ENCODE data around the gene CDYL2. TPM values are rescaled to one million over a fixed set of nuclear protein-coding genes. Genes with fewer than 3 reads are reported as not detected.
"Not testable (repeated sequence)": the region's sequence is repeated elsewhere in the genome, so short reads cannot be mapped to it uniquely, and the experiment has no call there.

The CDYL2 gene
- total RNA-seq, 1 donor from 2014 or later = 2.4 TPM

DNA sequence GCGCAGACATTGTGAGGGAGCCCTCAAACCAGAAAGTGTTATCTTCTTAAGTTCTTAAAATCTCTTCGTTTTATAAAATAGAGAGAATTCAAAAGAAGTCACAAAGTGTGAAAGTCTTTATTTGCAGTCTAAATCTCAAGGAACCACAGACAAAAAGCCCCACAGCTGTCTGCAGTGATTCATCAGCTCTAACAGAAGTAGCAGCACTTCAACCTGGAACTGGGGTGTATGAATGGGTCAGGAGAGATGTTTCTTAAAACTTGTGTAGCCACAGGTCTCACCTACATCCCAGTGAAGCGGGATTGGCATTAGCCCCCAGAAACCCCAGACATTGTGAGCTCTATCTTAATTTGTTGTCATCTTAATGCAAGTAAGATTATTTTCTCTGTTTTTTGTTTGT lies 61.1 kb downstream of the CDYL2 start:
- no peak for DNase-seq

DNA sequence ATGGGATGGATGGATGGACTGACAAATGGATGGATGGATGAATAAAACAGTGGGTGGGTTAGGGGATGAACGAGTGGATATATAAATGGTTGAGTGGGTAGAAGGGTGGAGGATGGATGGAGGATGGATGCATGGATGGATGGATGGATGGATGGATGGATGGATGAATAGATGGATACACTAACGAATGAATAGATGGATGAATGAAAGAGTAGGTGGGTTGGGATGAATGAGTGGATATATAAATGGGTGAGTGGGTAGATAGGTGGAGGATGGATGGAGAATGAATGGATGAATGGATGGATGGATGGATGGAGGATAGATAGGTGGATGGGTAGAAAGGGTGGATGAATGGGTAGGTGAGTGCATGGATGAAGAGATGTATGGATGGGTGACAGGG lies 62.1 kb downstream of the CDYL2 start:
- no peak for DNase-seq

DNA sequence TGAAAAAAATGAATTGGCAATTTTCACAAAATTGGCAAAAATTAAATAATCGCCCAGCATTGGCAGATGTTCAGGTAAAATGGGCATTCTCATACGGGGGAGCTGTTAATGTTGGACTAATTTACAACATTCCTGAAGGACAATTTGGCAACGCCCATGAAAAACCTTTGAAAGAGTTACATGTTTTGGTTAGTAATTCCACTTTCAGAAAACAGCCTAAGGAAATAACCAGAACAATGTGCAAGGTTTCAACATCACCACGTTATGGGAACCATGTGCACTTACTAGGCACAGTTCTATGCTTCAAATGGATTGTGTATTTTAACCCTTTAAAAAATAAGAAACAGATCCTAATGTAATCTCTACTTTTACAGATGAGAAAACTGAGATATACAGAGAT lies 62.7 kb downstream of the CDYL2 start:
- DNase-seq = no peak

DNA sequence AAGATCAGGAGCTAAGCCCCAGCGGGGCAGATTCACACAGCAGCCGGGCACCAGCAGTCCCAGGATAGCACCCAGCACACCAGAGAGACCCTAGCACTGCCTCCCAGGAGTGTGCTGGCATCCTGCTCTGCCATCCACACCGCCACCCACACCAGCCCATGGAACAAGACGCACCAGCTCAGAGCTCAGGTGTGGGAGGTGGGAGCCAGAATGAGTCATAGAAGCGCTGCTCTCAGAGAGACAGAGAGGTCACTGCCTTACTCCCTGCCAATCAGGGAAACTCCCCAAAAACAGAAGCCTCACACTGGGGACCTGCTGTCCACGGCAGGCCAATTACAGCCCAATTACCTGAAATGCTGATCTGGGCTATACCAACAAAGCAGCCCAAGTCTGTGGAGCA lies 64.9 kb downstream of the CDYL2 start:
- no peak for DNase-seq

DNA sequence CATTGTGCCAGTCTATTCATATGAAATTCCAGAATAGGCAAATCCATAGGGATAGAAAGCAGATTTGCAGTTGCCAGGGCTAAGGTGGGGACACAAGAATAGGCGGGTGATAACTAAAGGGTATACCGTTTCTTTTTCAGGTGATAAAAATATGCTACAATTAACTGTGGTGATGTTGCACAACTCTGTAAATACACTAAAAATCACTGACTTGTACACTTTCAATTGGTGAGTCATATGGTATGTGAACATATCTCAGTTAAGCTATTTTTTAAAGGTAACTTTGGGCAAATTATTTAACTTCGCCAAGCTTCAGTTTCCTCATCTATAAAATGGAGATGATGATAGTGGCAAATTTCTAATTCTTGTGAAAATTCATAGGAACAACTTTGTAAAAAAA lies 65.9 kb downstream of the CDYL2 start:
- DNase-seq = no peak

DNA sequence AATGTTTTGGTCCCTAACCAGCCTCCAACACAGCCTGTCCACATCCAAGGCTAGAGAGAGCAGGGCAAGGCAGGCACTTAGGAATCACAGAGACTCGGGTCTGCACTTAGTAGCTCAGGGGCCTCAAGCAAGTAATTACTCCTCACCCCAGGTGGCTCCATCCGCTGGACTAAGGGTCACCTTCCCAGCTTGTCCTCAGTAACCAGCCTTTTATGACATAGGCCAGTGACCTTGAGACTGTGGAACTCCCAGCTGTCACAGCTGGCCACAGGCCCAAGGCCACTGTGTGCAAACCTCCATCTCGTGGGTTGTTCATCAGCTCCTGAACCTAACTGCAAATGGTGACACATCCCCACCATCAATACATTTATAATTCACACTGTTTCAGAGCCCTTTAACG lies 68.6 kb downstream of the CDYL2 start:
- no peak for DNase-seq

DNA sequence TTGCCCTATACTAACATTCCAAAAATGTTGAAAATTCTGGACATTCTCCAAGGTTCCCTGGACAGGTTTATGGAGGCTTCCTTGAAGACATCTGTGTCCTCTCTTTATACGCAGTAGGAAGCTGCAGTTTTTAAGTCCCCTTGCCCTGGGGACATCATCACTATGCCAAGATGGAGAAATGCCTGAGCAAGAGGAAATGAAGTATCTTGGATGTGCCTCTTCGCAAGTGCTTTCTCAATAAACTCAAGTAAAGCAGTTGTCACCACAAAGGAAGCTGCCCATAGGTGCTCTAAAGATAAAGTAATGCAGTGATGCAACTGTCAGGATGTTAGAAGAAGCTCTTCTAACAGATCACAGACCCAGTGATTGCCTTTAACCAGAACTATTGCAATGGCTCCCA lies 71.0 kb downstream of the CDYL2 start:
- DNase-seq = no peak

DNA sequence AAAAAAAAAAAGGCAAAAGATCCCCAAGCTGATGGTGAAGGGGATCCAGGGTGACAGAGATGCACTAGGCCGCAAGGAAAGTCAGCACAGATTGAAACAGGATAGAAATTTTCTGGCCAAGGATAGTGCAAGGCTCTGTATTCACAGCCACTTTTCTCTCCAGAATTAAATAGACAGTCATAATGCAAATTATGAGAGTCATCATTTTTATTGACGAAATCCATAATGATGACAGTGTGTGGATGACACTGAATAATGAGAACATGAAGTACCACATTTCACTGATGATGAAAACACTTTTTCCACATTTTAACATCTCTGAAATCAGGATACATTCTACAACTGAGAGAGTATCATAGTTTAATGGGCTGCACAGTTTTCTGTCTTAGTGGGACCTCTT lies 72.5 kb downstream of the CDYL2 start:
- no peak for DNase-seq

DNA sequence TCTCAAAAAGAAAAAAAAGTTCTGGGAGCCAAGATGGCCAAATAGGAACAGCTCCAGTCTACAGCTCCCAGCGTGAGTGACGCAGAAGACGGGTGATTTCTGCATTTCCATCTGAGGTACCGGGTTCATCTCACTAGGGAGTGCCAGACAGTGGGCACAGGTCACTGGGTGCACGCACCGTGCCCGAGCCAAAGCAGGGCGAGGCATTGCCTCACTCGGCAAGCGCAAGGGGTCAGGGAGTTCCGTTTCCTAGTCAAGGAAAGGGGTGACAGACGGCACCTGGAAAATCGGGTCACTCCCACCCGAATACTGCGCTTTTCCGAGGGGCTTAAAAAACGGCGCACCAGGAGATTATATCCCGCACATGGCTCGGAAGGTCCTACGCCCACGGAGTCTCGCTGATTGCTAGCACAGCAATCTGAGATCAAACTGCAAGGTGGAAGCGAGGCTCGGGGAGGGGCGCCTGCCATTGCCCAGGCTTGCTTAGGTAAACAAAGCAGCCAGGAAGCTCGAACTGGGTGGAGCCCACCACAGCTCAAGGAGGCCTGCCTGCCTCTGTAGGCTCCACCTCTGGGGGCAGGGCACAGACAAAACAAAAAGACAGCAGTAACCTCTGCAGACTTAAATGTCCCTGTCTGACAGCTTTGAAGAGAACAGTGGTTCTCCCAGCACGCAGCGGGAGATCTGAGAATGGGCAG lies 77.2 kb downstream of the CDYL2 start:
- not testable (repeated sequence) for DNase-seq

DNA sequence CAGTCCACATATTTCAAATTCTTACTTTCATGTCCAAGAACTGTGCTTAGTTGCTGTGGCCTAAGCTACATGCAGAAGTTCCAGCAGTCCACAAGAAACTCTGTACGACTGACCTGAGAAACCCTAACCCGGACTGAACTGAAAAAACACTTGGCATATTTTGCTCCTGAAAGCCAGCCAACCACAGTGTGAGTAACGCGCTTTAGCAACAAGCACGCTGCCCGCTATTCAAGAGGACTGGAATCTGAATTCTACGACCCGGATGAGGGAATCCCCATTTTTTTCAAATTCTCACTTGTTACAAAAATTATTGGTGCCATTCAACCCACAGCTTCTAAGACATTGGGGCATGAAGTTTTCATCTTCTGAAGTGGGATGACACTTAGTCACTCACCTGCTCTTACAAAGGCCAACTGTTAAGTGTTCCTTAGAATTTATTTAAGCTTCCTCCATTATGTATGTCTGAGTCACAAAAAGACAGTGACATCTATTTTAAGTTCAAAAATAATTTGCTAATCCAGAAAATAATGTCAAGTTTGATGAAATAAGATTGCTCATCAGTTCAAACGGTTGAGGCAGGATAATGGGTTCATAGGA lies 78.7 kb downstream of the CDYL2 start:
- DNase-seq = no peak

DNA sequence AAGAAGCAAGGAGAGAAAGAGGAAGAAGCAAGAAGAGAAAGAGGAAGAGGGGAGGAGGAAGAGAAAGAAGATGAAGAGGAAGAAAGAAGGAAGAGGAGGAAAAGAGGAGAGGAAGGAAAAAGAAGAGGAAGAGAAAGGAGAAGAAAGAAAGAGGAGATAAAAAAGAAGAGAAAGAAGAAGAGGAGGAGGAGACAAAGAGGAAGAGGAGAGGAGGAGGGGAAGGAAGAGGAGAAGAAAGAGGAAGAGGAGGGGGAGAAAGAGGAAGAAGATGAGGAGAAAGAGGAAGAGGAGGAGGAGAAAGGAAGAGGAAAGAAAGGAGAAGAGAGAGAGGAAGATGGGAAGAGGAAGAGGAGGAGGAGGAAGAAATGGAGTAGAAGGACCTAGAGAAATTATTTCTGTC lies 80.4 kb downstream of the CDYL2 start:
- DNase-seq = no peak

DNA sequence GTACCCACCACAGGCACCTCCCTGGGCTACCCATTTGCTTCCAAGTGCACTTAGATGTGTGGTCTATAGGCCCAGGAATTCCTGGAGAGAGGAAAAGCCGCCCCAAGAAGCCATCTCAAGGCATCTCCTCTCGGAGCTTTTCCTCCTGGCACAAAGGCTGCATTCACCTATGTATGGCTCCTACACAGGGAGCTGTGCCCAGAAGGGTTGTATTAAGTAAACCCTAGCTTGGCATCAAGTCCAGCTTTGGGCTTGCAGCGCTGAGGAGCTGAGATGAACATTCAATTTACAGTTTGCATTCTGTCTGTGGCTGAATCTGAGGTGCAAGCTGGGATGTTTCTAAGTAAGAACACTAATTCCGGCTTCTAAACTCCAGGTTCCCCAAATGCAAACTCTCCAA lies 81.3 kb downstream of the CDYL2 start:
- DNase-seq = no peak

DNA sequence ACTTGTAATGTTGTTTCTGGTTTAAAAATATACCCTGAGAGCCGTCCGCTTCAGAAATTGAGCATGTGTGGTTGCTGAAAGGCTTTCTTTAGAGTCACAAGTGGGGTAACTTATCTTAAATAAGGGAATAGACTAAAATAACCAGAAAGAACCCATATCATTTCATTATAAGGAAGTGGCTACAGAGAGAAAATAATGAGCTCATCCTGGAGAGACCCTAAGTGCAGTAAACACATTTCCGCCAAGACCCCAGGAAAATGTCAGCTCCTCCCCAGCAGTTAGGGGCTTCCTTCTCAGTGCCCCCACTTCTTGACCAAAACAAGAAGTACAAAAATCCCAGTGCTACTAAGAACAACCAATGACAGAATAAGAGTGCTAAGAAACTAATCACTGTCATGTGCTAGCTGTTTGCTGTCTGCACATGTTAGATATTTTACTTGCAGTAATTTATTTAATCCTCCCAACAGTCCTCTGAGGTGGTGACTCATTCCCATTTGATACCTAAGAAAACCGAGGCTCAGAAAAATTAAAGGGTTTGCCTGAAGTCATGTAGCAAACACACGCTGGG lies 83.5 kb downstream of the CDYL2 start:
- DNase-seq = no peak

DNA sequence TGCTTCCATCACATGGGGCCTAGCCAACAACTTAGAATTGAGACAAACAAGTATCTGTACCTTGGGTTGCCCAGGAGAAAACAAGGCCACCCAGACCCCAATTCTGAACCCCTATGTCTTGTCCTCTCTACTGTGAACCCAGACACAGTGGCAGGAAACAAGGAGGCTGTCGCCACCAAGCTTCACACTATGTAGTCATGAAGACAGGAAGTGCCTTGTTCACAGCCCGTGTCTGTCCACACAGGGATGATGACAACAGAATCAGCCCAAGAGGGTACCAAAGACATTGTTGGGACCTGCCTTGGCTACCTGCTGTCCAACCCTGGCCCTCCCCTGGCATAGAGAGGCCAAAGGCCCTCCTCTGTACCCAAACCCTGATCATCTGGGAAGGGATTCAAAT lies 84.8 kb downstream of the CDYL2 start:
- DNase-seq = no peak

DNA sequence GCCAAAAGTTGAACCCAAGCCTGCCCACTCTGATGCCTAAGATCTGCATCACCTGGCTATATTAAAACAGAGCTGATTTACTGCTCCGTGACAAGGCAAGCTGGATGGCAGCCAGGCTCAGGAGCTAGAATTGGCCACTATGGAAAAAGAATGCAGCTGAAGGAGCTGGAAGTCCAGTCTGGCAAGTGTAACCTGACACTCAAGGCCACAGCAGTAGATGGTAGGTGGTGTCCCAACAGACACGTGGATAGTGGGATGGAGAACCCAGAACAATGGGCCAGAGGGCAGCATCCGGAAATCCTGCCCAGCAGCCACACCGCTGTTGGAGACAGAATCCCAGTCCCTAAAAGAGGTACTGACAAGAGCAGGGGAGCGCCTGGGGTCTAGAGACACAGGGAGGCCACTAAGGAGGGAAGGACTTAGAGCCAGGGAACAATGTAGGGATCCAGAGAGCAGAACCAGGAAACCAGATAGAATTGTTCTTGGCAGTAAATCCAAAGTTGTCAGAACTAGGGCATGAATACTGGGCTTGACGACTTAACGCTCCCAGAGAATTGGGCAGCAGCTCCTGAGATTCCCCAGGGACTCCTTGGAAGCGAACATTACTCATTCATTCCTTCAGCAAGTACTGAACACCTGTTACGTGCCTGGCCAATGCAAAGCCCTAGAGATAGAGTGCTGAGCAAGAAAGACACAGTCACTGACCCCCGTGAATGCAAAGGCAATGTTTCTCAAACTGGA lies 85.7 kb downstream of the CDYL2 start:
- peak; percentile 17 for DNase-seq

DNA sequence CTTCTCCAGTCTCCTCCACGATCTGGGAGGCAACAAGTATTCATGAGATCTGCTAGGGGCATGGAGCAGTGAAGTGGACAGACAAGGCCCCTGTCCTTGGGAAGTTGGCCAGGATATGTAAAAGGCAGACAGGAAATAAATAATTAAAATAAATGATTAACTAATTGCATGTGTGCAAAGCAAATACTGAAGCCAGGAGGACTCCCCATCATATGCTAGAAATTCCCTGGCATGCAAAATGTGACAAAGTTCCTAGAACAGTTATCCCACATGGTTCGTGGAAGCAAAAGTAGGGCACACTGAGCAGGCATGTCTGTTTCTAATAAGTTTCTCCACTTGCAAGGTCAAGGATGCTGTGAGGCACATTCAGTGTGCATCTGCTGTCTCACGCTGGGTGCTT lies 86.8 kb downstream of the CDYL2 start:
- no peak for DNase-seq

DNA sequence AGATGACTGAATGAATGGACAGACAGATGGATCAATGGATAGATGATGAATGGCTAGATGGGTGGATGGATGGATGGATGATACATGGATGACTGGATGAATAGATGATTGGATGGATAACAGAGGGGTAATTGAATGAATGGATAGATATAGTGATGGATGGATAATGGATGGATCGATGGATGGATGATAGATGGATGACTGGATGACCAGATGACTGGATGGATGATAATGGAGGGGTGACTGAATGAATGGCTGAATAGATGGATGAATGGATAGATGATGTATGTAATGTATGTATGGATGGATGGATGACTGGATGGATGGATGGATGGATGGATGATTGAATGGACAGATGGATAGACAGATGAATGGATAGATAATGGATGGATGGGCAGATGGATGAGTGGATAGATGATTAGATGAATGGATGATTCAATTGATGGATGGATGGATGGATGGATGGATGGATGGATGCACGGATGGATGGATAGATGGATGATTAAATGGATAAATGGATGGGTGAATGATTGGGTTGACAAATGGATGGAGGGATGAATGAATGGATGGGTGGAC lies 87.7 kb downstream of the CDYL2 start:
- DNase-seq = no peak

DNA sequence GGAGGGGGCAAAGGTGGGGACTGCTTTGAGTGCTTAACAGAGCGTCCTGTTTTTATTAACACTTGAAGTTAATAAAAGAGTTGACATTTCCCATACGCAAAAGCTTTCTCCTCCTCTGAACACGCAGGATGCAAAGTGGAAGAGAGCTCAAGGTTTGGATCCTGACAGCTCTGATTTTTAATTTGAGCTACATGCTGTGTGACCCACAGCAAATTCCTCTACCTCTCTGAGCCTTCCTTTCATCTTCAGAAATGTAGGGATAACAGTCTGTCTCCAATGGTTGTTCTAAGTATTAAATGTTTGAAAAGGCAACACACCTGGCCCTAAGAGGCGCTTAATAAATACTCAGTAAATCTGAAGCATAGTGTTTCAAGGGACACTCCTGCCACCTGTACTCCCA lies 93.0 kb downstream of the CDYL2 start:
- DNase-seq = no peak

DNA sequence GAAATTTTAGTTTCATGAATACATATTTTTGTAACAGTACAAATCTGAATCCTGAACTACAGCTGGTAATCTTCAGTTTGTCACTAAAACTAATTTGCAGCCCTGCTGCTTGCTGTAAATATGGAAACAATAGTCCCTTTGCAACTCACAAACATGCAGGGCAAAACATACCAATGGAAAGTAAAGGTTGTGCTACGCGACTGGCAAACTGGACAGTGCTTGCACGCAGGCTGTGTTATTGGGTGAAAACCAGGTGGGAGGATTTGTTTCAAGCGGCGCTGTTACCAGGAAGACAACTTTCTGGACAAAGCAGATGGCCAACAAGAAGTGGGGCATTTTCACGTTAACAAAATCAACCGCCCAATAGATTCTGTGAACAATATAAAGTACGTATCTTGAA lies 93.5 kb downstream of the CDYL2 start:
- DNase-seq = no peak

DNA sequence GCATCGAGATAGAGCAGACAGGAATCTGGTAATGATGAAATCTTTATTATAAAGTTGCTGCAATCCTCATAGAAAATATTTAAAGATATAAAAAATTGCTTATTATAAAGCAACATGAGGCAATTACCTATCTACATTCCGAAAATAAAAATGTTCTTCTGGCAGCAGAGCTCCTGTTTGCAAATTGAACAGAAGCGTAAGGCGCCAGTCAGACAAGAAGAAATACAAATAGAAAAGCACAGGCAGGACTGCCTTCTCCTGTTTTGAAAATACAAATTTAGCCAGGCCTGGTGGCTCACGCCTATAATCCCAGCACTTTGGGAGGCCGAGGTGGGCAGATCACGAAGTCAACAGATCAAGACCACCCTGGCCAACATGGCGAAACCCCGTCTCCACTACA lies 95.6 kb downstream of the CDYL2 start:
- no peak for DNase-seq

DNA sequence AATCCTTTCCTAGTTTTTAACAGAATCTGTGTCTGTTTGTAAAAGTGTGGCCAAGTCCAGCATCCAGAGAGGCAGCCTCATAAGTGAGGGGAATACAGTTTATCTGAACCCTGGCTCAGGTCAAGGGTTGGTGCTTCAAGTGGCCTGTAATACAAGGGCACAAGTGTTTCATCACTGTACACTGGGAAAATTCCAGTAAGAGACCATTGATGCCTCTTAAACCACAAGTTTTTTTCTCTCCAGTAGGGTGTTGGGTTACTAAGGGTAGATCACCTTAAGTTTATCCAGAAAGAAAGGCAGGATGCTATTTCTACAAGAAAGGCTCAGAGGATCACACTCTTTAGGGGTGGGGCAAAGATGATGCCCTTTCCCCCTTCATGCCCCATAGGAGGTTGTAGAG lies 96.7 kb downstream of the CDYL2 start:
- DNase-seq = no peak

DNA sequence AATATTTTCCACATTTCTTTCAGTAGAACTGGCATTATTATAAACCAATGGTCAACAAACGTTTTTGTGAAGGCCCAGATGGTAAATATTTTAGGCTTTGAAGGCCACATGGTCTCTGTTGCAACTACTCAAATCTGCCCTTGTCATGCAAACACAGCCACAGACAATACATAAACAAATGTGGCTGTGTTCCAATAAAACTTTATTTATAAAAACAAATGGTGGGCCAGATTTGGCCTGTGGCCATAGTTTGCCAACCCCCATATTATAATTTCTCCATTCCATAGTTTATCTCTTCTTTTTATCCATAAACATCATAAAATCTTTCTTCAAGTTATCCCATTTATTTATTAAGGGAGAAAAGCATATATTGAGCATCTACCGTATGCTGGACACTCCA lies 98.8 kb downstream of the CDYL2 start:
- DNase-seq = no peak

Data from tongue (tissue), 2 donors.